Activated CD4-positive, alpha-beta T cell treated with anti-CD3 and anti-CD28 coated beads, Interleukin-2, amount 50 U/mL, for 24 hours (primary cell): ENCODE data around the gene CROCC.

ENCODE experiments used
- DNase-seq, 2 donors: peaks; one replicate each; pipeline ENCODE4 v3.0.0-alpha.2; 2020; ENCODE audit warnings: low read depth in 1 of 2, low spot score in 1 of 2

CROCC gene

GRCh38 chr1:16980473-16981268 is 58.9 kb downstream of the CROCC start, which contains the start of gene MFAP2:
MFAP2 (minus strand) TSS chr1:16980620; CDS start chr1:16978273, 2,347 bp downstream.
- DNase-seq = no peak

GRCh38 chr1:16981269-16981849 is 59.6 kb downstream of the CROCC start:
- DNase-seq = no peak

- DNase-seq = no peak
Measured at GRCh38 chr1:16982902-16983301, 61.2 kb downstream of the CROCC start.

- no peak for DNase-seq
Measured at GRCh38 chr1:16983649-16984048, 61.9 kb downstream of the CROCC start.

- no peak for DNase-seq
Measured at GRCh38 chr1:16984717-16985116, 63.0 kb downstream of the CROCC start.

- no peak for DNase-seq
Measured at GRCh38 chr1:16986113-16986512, 64.4 kb downstream of the CROCC start.

- no peak for DNase-seq
Measured at GRCh38 chr1:16986560-16986959, 64.8 kb downstream of the CROCC start.

- DNase-seq = no peak
Measured at GRCh38 chr1:16986962-16987361, 65.2 kb downstream of the CROCC start.

- no peak for DNase-seq
Measured at GRCh38 chr1:16988210-16988609, 66.5 kb downstream of the CROCC start.

- no peak for DNase-seq
Measured at GRCh38 chr1:16989676-16990391, 68.1 kb downstream of the CROCC start.

GRCh38 chr1:16991571-16991970 is 69.8 kb downstream of the CROCC start:
- no peak for DNase-seq

GRCh38 chr1:16992102-16992501 is 70.4 kb downstream of the CROCC start:
- DNase-seq = no peak

- DNase-seq = no peak
Measured at GRCh38 chr1:16992675-16993074, 70.9 kb downstream of the CROCC start.

- DNase-seq = no peak
Measured at GRCh38 chr1:16993521-16994038, 71.8 kb downstream of the CROCC start.

- no peak for DNase-seq
Measured at GRCh38 chr1:16996845-16997244, 75.1 kb downstream of the CROCC start.

- DNase-seq = no peak
Measured at GRCh38 chr1:16998589-16998988, 76.9 kb downstream of the CROCC start.

GRCh38 chr1:16999863-17000262 is 78.1 kb downstream of the CROCC start:
- no peak for DNase-seq

GRCh38 chr1:17001760-17002523 is 80.2 kb downstream of the CROCC start:
- no peak for DNase-seq

GRCh38 chr1:17002524-17002902 is 80.8 kb downstream of the CROCC start:
- no peak for DNase-seq

- no peak for DNase-seq
Measured at GRCh38 chr1:17004466-17005364, 83.0 kb downstream of the CROCC start.
